Measurements from ENCODE around the gene SPDYE2.
"Not testable (repeated sequence)": the region's sequence is repeated elsewhere in the genome, so short reads cannot be mapped to it uniquely, and the experiment has no call there.

Gene SPDYE2

DNA sequence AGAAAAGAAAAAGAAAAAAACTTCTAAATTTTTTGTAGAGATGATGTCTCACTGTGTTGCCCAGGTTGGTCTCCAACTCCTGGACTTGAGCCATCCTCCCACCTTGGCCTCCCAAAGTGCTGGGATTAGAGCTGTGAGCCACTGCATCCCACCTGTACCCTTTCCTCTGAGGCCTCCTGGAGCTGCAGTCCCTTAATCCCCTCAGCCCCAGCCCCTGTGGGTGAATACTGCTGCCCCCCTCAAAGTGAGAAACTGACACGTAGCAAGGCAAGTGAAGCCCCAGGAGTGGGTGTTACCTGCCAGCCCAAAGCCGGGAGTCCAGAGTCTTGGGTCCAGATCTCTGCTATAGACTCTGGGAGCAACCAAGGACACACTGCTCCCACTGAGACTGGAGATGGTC, 26.2 kb upstream of the SPDYE2 start:
- H3K9me3 ChIP-seq; H3K4me1 ChIP-seq; H3K27ac ChIP-seq; H3K4me3 ChIP-seq; H3K27me3 ChIP-seq; intact Hi-C loops (cut with DNase I; ENCODE audit: low total_unique reads); H3K36me3 ChIP-seq: not testable (repeated sequence)
- peak in 1 of 2 donors; percentile 3 for DNase-seq

DNA sequence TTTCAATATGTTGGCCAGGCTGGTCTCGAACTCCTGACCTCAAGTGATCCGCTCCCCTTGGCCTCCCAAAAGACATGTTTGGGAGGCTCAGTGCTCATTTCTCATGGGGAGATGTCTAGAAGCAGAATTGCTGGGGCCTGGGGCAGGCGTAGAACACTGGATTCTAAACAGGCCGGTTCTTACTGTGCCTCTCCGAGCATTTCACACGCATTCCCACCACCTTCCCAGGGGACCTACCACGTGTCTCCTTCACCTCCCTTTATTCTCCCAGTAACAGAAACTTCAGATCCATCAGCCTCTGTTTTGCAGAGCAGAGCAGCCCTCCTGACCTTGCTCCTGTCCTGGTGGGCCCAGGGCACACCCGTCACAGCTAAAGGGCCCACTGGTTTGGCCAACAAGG, 23.8 kb upstream of the SPDYE2 start:
- H3K27me3 ChIP-seq; intact Hi-C loops (cut with DNase I; ENCODE audit: low total_unique reads); H3K27ac ChIP-seq: not testable (repeated sequence)

DNA sequence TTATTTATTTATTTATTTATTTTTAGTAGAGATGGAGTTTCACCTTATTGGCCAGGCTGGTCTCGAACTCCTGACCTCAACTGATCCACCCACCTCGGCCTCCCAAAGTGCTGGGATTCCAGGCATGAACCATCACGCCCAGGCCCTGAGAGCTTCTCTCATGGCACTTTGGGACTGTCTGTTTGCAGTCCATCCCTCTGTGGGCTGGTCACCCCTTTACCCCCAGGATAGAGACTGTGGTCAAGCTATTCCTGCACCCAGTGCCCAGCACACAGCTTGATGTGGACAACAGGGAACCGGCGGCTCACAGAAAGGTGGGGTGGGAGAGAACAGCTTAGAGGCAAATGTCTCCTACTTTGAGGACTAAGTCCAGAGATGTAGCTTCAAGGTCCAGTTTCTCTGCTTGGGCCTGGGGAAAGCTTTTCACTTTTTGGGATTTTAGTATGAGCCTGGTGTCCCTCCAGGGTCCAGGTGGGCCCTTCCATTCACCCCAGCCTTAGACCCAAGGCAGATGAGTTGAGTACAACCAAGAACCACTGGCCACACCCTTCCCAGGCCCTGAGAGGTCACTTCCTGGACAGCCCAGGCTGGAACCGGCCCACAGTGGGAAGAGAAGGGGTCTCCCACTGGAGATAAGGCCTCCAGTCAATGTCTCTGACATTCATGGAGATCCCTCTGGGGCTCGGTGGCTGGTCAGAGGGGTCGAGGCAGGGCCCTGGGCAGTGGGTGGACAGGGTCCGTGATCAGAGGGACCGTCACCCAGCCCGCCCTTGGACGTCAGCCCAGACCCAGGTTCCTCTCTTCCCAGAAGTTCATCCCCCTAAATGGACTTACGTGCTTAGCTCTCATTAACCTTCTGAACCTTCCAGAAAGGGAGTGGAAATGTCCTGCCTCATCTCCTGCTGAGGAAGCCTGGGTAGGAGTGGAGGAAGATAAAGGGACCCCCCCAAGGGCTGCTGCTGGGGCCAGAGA, 22.9 kb upstream of the SPDYE2 start:
- H3K9me3 ChIP-seq; intact Hi-C loops (cut with DNase I; ENCODE audit: low total_unique reads); H3K27ac ChIP-seq; H3K27me3 ChIP-seq; H3K4me3 ChIP-seq; H3K36me3 ChIP-seq; H3K4me1 ChIP-seq: not testable (repeated sequence)
- peak in 1 of 2 donors; percentile 5 for DNase-seq

More for the DNA sequence above, 23.8 kb upstream of the SPDYE2 start:
- H3K36me3 ChIP-seq, H3K4me1 ChIP-seq, H3K4me3 ChIP-seq, H3K9me3 ChIP-seq, DNase-seq: not testable (repeated sequence)

DNA sequence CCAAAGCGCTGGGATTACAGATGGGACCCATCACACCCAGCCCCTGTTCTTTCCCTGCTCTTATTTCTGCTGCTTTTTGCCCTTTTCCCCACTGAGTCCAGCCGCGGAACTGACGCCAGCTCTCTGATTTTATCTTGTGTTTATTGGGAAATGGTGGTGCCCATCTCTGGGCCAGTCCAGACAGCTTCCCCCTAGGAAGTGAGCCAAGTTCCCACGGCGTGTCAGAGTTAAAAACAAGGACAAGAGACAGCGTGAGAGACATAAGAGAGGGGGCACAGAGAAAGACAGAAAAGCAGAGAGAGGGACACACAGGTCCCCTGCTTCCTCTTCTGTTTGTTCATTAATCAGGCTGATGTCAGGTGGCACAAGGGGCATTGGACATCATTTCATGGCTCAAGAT, 19.4 kb upstream of the SPDYE2 start:
- H3K4me3 ChIP-seq; H3K36me3 ChIP-seq; intact Hi-C loops (cut with DNase I; ENCODE audit: low total_unique reads); H3K4me1 ChIP-seq; H3K27ac ChIP-seq; H3K9me3 ChIP-seq; H3K27me3 ChIP-seq: not testable (repeated sequence)
- peak in 1 of 2 donors; percentile 24 for DNase-seq

DNA sequence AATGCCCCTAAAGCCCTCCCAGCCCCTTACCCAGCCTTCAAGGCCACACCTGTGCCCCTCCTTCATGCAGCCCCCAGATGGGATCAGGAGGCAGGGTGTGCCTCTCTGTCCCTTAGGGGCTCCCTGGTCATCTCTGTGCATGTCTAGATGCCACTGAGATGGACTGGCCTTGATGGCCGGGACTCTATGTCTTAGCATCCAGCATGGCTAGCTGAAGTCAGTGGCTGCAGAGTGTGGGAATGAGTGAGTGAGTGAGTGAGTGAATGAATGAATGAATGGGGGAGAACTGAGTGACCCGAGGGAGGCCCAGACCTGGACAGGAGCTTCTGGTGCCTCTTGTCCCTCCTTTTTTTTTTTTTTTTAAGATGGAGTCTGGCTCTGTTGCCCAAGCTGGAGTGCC, 18.9 kb upstream of the SPDYE2 start:
- intact Hi-C loops (cut with DNase I; ENCODE audit: low total_unique reads); H3K4me3 ChIP-seq; H3K27me3 ChIP-seq; H3K9me3 ChIP-seq; H3K36me3 ChIP-seq; DNase-seq; H3K27ac ChIP-seq; H3K4me1 ChIP-seq: not testable (repeated sequence)

DNA sequence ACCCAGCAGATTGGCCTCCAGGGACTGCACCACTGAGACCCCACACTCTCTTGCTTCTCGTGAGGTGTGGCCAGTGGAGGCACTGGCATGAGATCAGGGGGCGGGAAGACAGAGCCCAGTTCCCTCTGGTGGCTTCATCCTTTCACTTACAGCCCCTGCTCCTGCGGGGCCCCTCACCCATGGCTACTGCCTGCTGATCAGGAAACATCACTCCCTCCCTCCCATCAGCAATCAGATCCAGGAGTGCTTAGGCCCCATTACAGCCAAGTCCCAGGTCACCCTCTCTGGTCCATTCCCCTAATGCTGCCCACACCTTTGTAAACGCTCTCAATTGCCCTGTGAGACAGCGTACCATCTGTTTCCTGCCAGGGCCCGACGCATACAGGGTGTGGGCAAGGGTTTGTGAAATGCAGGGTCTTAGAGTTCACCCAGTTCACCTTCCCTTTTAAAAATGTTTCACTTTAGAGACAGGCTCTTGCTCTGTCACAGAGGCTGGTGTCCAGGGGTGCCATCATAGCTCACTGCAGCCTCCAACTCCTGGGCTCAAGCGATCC, 15.9 kb upstream of the SPDYE2 start:
- DNase-seq; H3K4me1 ChIP-seq; H3K27me3 ChIP-seq; H3K4me3 ChIP-seq; H3K36me3 ChIP-seq; H3K9me3 ChIP-seq; intact Hi-C loops (cut with DNase I; ENCODE audit: low total_unique reads); H3K27ac ChIP-seq: not testable (repeated sequence)

DNA sequence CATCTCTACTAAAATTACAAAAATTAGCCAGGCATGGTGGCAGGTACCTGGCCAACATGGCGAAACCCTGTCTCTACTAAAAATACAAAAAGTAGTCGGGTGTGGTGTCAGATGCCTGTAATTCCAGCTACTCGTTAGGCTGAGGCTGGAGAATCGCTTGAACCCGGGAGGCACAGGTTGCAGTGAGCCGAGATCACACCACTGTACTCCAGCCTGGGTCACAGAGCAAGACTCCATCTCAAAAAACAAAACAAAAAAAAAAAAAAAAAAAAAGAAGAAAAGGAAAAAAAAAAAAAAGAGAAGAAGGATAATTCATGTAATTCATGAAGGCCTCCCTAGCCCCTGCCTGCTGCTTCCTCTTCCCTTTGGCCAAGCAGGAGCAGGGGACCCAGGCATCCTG, 10.4 kb upstream of the SPDYE2 start:
- H3K9me3 ChIP-seq; H3K36me3 ChIP-seq; H3K4me1 ChIP-seq; intact Hi-C loops (cut with DNase I; ENCODE audit: low total_unique reads); H3K27ac ChIP-seq; H3K4me3 ChIP-seq; H3K27me3 ChIP-seq: not testable (repeated sequence)
- DNase-seq: peak in 1 of 2 donors; percentile 10

DNA sequence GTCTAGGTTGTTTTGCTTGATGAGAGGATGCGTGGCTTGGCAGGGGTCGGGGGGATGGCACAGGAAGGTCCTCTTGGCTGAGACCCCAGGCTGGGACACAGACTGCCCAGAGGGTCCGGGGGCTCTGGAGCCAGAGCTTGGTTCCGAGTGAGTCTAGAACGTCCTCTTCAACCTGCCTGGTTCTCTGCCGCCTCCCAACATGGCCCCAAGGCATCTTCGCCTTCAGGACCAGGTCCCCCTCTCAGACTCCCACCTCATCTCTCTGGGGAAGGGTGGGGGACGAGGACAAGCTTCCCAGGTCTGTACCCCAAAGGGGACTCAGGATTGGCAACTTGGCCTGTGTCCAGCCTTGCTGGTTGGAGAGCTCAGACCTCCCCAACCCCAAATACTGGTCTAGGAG, 8.9 kb upstream of the SPDYE2 start:
- intact Hi-C loops (cut with DNase I; ENCODE audit: low total_unique reads): not testable (repeated sequence)

DNA sequence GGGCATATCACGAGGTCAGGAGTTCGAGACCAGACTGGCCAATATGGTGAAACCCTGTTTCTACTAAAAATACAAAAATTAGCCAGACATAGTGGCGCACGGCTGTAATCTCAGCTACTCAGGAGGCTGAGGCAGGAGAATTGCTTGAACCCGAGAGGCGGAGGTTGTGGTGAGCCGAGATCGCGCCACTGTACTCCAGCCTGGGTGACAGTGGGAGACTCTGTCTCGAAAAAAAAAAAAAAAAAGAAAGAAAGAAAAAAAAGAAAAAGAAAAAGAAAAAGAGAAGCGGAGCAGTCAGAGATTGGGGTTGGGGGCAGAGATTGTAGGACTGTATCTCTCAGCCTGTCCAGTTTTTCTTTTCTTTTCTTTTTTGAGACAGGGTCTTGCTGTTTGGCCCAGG, 8.3 kb upstream of the SPDYE2 start:
- intact Hi-C loops (cut with DNase I; ENCODE audit: low total_unique reads); H3K9me3 ChIP-seq; H3K27ac ChIP-seq; H3K4me3 ChIP-seq; H3K36me3 ChIP-seq; H3K27me3 ChIP-seq; H3K4me1 ChIP-seq: not testable (repeated sequence)
- peak in 1 of 2 donors; percentile 17 for DNase-seq

More for the DNA sequence above, 8.9 kb upstream of the SPDYE2 start:
- H3K4me3 ChIP-seq, H3K9me3 ChIP-seq, DNase-seq, H3K36me3 ChIP-seq, H3K4me1 ChIP-seq, H3K27ac ChIP-seq, H3K27me3 ChIP-seq: not testable (repeated sequence)

DNA sequence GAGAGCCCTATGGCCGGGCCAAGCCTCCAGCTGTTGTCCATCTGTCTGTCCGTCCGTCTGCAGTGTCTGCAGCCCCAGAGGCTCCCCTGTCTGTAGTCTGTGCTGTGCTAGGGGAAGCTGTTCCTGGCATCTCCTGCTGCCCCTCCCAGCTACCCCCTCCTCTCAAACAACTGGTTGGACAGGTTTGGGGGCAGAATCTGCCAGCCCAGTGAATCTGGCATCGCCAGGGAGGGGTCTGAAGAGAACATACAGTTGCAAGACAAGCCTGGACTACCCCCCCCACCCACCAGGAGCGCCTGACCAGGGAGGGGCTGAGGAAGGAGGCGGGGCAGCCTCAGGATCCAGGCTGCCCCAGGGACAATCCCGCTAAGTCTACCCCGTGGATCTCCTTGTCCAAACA, 7.4 kb upstream of the SPDYE2 start, which contains the start of gene UPK3BL2:
UPK3BL2 (minus strand) TSS at position 101 of the 400 bp plus-strand sequence; CDS start at position 41, 60 bp downstream.
- H3K27me3 ChIP-seq, H3K4me1 ChIP-seq, H3K27ac ChIP-seq: not testable (repeated sequence)

DNA sequence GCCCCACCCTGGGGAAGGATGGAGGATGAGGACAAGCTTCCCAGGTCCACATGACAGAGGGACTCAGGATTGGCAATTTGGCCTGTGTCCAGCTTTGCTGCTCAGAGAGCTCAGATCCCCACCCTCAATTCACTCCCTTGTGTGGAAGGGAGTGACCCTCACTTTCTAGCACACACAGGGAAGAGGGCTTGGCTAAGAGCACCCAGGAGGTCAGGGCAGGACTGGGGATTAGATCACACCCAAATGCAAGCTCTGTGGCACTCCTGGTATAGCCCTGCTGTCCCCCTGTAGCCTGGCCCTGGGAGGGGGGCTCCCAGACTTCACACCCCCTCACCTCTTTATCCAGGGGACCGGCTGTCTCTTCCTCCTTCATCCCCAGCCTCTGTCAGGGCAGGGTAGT, 6.7 kb upstream of the SPDYE2 start:
- DNase-seq; H3K4me1 ChIP-seq; intact Hi-C loops (cut with DNase I; ENCODE audit: low total_unique reads); H3K27me3 ChIP-seq; H3K9me3 ChIP-seq; H3K36me3 ChIP-seq; H3K4me3 ChIP-seq; H3K27ac ChIP-seq: not testable (repeated sequence)

More for the DNA sequence above, 7.4 kb upstream of the SPDYE2 start, which contains the start of gene UPK3BL2:
- DNase-seq; intact Hi-C loops (cut with DNase I; ENCODE audit: low total_unique reads); H3K9me3 ChIP-seq; H3K4me3 ChIP-seq; H3K36me3 ChIP-seq: not testable (repeated sequence)

DNA sequence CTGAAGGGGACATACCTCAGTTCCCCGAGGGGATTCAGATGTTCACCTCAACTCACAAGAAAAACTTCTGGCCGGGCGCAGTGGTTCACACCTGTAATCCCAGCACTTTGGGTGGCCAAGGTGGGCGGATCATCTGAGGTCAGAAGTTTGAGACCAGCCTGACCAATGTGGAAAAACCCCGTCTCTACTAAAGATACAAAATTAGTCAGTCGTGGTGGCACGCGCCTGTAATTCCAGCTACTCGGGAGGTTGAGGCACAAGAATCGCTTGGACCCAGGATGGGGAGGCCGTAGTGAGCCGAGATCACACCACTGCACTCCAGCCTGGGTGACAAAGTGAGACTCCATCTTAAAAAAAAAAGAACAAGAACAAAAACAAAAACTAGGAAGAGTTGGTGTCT, 5.7 kb upstream of the SPDYE2 start:
- H3K4me3 ChIP-seq; H3K27me3 ChIP-seq; intact Hi-C loops (cut with DNase I; ENCODE audit: low total_unique reads); H3K27ac ChIP-seq; DNase-seq; H3K36me3 ChIP-seq; H3K9me3 ChIP-seq; H3K4me1 ChIP-seq: not testable (repeated sequence)

DNA sequence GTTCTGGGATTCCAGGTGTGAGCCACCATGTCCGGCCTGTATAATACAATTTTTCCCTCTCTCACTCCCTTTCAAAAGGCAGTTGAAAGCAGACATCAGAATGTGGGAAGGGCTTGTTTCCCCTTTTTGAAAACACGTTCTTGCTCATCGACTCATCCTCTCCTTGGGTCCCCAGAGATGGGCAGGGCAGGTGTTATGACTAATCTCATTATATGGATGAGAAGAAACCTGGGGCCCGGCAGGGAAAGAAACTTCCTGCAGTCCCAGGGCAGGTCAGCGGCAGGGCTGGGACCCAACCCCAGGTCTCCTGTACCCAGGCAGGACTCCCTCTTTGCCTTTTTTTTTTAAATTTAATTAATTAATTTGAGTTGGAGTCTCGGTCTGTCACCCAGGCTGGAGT, 4.7 kb upstream of the SPDYE2 start:
- DNase-seq; H3K27me3 ChIP-seq; intact Hi-C loops (cut with DNase I; ENCODE audit: low total_unique reads); H3K9me3 ChIP-seq; H3K27ac ChIP-seq; H3K4me3 ChIP-seq; H3K4me1 ChIP-seq; H3K36me3 ChIP-seq: not testable (repeated sequence)

DNA sequence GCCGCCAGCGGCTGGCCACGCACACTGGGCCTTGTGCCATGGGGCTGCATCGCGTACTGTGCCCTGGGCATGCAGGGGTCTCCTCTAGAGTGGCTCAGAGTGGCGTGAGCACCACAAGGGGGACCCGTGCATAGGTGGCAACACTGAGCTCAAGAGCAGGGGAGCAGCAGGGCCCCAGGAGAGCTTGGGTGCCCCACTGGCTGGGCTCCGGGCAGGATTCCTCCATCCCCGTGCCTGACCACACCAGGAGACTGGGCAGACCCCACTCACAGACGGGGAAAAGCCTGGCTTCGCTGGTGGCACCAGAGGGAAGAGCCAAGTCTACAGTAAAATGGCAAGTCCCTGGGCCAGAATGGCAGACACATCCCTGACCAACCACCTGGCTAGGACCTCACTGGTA, 17.6 kb downstream of the SPDYE2 start:
- H3K36me3 ChIP-seq; H3K4me3 ChIP-seq; H3K4me1 ChIP-seq; DNase-seq; H3K9me3 ChIP-seq; H3K27me3 ChIP-seq; H3K27ac ChIP-seq; intact Hi-C loops (cut with DNase I; ENCODE audit: low total_unique reads): not testable (repeated sequence)
